SH-SY5Y (cell line): ENCODE results near the gene MAN1C1.

Source experiments
- GATA2 ChIP-seq: IDR thresholded peaks from 2 replicates; pipeline ENCODE4 v1.6.1; 2011; ENCODE audit warnings: mild to moderate bottlenecking, low read depth, low read length
- GATA3 ChIP-seq: IDR thresholded peaks from 2 replicates; pipeline ENCODE4 v1.6.1; 2011; ENCODE audit warnings: low read depth, mild to moderate bottlenecking, low read length, moderate library complexity

GRCh38 chr1:25695090-25695770, 78.6 kb downstream of the MAN1C1 start:
- no peak for TF ChIP-seq GATA2
- no peak for TF ChIP-seq GATA3
